Loucy (cell line): ENCODE measurements around the gene RPL13.
"Not testable (repeated sequence)": the region's sequence is repeated elsewhere in the genome, so short reads cannot be mapped to it uniquely, and the experiment has no call there.

Experiments
- H2AFZ ChIP-seq: fragments of 200-600 bp; sonication (generic); 2 replicates; pipeline ENCODE4 v1.6.0; 2016; ENCODE audit warnings: antibody characterized with exemption, mild to moderate bottlenecking, low read length, moderate library complexity
- H3F3A ChIP-seq: fragments of 200-600 bp; 2 replicates; pipeline ENCODE4 v1.6.0; 2016; ENCODE audit warnings: antibody characterized with exemption, low read depth, mild to moderate bottlenecking
- H3K27me3 ChIP-seq: fragments of 200-600 bp; sonication (generic); 2 replicates; pipeline ENCODE4 v1.6.1; 2014; ENCODE audit warnings: low read length, mild to moderate bottlenecking; ENCODE audit not compliant: insufficient read depth, poor library complexity, severe bottlenecking
- H3K36me3 ChIP-seq: fragments of 200-600 bp; sonication (generic); 2 replicates; pipeline ENCODE4 v1.6.1; 2016; ENCODE audit warnings: low read length; ENCODE audit not compliant: insufficient read depth
- H3K4me1 ChIP-seq: fragments of 200-600 bp; sonication (generic); 2 replicates; pipeline ENCODE4 v1.5.1; 2014; ENCODE audit warnings: low read length, mild to moderate bottlenecking; ENCODE audit not compliant: insufficient read depth, poor library complexity, severe bottlenecking
- H3K4me2 ChIP-seq: fragments of 200-600 bp; sonication (generic); 2 replicates; pipeline ENCODE4 v1.6.0; 2014; ENCODE audit warnings: antibody characterized with exemption, low read length, low read depth, mild to moderate bottlenecking; ENCODE audit not compliant: poor library complexity, severe bottlenecking
- H3K4me3 ChIP-seq: fragments of 200-600 bp; sonication (generic); 2 replicates; pipeline ENCODE4 v1.5.1; 2014; ENCODE audit warnings: low read length, mild to moderate bottlenecking, mixed read lengths; ENCODE audit not compliant: poor library complexity, severe bottlenecking
- H3K79me2 ChIP-seq: fragments of 200-600 bp; sonication (generic); 2 replicates; pipeline ENCODE4 v1.6.1; 2014; ENCODE audit warnings: low read length; ENCODE audit not compliant: insufficient read depth
- H3K9ac ChIP-seq: fragments of 200-600 bp; sonication (generic); 2 replicates; pipeline ENCODE4 v1.6.0; 2014; ENCODE audit warnings: mild to moderate bottlenecking, low read depth, low read length, moderate library complexity; ENCODE audit not compliant: poor library complexity, severe bottlenecking
- H3K9me2 ChIP-seq: fragments of 200-600 bp; sonication (generic); replicated peaks from 2 replicates; pipeline ENCODE4 v1.6.1; 2016; ENCODE audit warnings: low read depth, low read length, mixed read lengths
- H3K9me3 ChIP-seq: fragments of 200-600 bp; sonication (generic); 2 replicates; pipeline ENCODE4 v1.6.1; 2014; ENCODE audit warnings: mild to moderate bottlenecking, antibody characterized with exemption, low read length, low read depth; ENCODE audit not compliant: insufficient read depth
- H4K20me1 ChIP-seq: fragments of 200-600 bp; sonication (generic); 2 replicates; pipeline ENCODE4 v1.6.0; 2014; ENCODE audit warnings: antibody characterized with exemption, low read length, mild to moderate bottlenecking; ENCODE audit not compliant: insufficient read depth, poor library complexity, severe bottlenecking
- EZH2phosphoT487 ChIP-seq: fragments of 200-600 bp; IDR thresholded peaks from 2 replicates; pipeline ENCODE4 v1.6.1; 2018; ENCODE audit warnings: antibody characterized with exemption, mild to moderate bottlenecking, moderate library complexity, borderline replicate concordance
- TF ChIP-seq, protein P1 (sequence below): fragments of 200-600 bp; sonication (generic); conservative IDR thresholded peaks from 2 replicates; pipeline ENCODE4 v1.5.1; 2014; ENCODE audit warnings: mild to moderate bottlenecking, antibody characterized with exemption, low read length

RPL13 gene

GRCh38 chr16:89570342-89570923 is 10.0 kb downstream of the RPL13 start:
- H3K4me3 ChIP-seq = no peak overlapping the region
- no peaks in the 10 kb centered on the region for H3F3A ChIP-seq
- TF ChIP-seq EZH2phosphoT487 = no peak
- TF ChIP-seq, protein P1, sequence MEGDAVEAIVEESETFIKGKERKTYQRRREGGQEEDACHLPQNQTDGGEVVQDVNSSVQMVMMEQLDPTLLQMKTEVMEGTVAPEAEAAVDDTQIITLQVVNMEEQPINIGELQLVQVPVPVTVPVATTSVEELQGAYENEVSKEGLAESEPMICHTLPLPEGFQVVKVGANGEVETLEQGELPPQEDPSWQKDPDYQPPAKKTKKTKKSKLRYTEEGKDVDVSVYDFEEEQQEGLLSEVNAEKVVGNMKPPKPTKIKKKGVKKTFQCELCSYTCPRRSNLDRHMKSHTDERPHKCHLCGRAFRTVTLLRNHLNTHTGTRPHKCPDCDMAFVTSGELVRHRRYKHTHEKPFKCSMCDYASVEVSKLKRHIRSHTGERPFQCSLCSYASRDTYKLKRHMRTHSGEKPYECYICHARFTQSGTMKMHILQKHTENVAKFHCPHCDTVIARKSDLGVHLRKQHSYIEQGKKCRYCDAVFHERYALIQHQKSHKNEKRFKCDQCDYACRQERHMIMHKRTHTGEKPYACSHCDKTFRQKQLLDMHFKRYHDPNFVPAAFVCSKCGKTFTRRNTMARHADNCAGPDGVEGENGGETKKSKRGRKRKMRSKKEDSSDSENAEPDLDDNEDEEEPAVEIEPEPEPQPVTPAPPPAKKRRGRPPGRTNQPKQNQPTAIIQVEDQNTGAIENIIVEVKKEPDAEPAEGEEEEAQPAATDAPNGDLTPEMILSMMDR = no peak
- H3K9me3 ChIP-seq = no peaks in the 10 kb centered on the region
- H3K27me3 ChIP-seq = no peaks in the 10 kb centered on the region
- H3K4me1 ChIP-seq = no peaks in the 10 kb centered on the region
- H3K9ac ChIP-seq = no peak overlapping the region
- H2AFZ ChIP-seq = no peak overlapping the region
- H3K4me2 ChIP-seq = no peak overlapping the region
- no peaks in the 10 kb centered on the region for H3K9me2 ChIP-seq
- H3K36me3 ChIP-seq = no peaks in the 10 kb centered on the region
- peaks cover 9% of the 10 kb centered on the region for H4K20me1 ChIP-seq
- peaks cover 4% of the 10 kb centered on the region; the same call in 1 of the 2 replicates for H3K79me2 ChIP-seq

DNA sequence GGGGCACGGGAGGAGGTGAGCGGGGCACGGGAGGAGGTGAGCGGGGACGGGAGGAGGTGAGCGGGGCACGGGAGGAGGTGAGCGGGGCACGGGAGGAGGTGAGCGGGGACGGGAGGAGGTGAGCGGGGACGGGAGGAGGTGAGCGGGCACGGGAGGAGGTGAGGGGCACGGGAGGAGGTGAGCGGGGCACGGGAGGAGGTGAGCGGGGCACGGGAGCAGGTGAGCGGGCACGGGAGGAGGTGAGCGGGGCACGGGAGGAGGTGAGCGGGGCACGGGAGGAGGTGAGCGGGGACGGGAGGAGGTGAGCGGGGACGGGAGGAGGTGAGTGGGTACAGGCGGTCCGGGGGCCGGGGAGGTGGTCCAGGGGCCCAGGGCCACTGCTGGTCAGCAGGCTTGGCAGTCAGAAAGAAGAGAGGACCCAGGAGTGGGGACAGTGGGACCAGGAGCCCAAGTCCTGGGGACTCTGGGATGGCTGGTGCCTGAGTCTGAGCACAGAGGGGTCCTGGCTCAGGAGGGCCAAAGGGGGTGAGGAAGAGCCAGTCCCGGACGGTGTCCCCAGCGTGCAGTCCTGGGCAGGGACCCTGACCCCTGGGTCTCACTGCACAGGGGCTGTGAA is 10.6 kb downstream of the RPL13 start:
- H3K4me1 ChIP-seq, H4K20me1 ChIP-seq, H2AFZ ChIP-seq, H3K4me3 ChIP-seq, H3K79me2 ChIP-seq, H3F3A ChIP-seq, H3K9me3 ChIP-seq, H3K4me2 ChIP-seq, H3K9ac ChIP-seq, H3K36me3 ChIP-seq, H3K9me2 ChIP-seq, H3K27me3 ChIP-seq: not testable (repeated sequence)

DNA sequence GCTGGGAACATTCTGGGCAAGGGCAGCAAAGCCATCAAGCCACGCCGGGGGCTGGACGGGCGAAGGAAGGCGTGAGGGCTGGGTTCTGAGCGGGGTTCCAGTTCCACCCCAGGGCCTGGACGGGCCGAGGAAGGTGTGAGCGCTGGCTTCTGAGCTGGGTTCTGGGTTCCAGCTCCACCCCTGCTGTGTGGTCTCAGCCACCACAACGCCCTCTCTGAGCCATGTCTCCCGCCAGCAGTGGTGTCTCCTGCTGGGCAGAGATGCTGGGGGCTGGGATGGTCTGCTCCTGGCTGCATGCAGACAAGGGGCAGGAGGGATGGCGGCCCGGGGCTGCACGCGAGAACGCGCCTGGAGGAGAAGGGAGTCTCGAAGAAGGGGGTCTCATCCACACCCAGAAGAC is 11.2 kb downstream of the RPL13 start:
- Histone ChIP-seq H3K4me2 (no peak overlapping the region), H2AFZ (no peak overlapping the region), H3K27me3 (no peaks in the 10 kb centered on the region), H3F3A (no peaks in the 10 kb centered on the region), H3K9me3 (no peaks in the 10 kb centered on the region), H3K4me3 (no peak overlapping the region), H3K4me1 (no peaks in the 10 kb centered on the region), H3K9ac (no peak overlapping the region), H3K79me2 (no peaks in the 10 kb centered on the region), H4K20me1 (peaks cover 3% of the 10 kb centered on the region), H3K9me2 (no peaks in the 10 kb centered on the region), H3K36me3 (no peaks in the 10 kb centered on the region)
- TF ChIP-seq, protein P1 = no peak
- no peak for TF ChIP-seq EZH2phosphoT487

GRCh38 chr16:89572073-89572484 is 11.6 kb downstream of the RPL13 start:
- no peak overlapping the region for H2AFZ ChIP-seq
- no peaks in the 10 kb centered on the region for H3F3A ChIP-seq
- H3K9ac ChIP-seq = no peak overlapping the region
- TF ChIP-seq, protein P1 = no peak
- no peak for TF ChIP-seq EZH2phosphoT487
- H3K79me2 ChIP-seq = no peaks in the 10 kb centered on the region
- no peaks in the 10 kb centered on the region for H4K20me1 ChIP-seq
- H3K4me3 ChIP-seq = no peak overlapping the region
- no peaks in the 10 kb centered on the region for H3K36me3 ChIP-seq
- H3K27me3 ChIP-seq = no peaks in the 10 kb centered on the region
- H3K9me2 ChIP-seq = no peaks in the 10 kb centered on the region
- no peak overlapping the region for H3K4me2 ChIP-seq
- H3K9me3 ChIP-seq = no peaks in the 10 kb centered on the region
- H3K4me1 ChIP-seq = no peaks in the 10 kb centered on the region
